ENCODE data around the gene MORN5. TPM values are rescaled to one million over a fixed set of nuclear protein-coding genes. Genes with fewer than 3 reads are reported as not detected.
A peak's percentile ranks its signal among the peaks of the same experiment; 100 is the strongest.

MORN5 gene
- total and polyA plus RNA-seq, 9 of the 15 experiments (the other 6 are each of a cell fraction or from before 2014, with no cell fraction given): not detected

DNA sequence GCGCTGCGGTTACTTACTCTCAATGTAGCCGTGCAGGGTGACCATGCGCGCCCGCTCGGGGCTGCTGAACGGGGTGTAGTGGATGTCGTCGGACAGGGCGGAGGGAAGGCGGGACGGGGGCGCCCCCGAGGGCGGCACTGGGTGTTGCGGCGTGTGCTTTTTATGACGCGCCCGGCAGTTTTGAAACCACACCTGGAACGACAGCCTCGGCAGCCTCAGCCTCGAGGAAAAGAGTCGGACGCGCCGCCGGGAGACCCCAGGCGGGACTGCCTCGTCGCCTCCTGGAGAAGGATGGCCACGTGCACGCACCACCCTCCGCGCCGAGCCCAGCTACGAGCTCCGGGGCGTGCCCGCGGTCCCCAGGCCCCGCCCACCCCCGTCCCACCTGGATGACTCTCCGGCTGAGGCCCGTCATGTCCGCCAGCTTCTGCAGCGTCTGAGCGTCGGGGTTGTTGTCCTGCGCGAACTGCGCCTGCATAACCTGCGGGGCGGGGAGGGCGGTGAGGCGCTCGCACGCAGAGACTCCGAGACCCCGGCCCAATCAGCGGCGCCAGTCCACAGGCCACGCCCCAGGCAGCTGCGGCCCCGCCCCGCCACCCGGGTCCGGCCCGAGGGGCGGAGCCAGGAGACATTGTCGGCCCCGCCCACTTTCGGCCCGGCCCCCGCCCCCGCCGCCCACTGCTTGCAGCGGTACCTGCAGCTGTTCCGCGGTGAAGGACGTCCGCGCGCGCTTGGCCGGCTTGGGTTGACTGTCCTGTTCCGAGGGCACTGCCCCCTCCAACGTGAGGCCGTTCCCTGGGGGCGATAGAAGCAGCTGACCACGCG, 54.1 kb downstream of the MORN5 start (continued):
- TF ChIP-seq TAF9B (IDR thresholded peaks at IDR 0.05; ENCODE audit: partially characterized antibody): no peak
- no peak for TF ChIP-seq CTCFL (IDR thresholded peaks at IDR 0.05; ENCODE audit: borderline replicate concordance, insufficient read depth, low read depth, low read length, poor library complexity, severe bottlenecking)
- no peak for TF ChIP-seq SAFB (IDR thresholded peaks at IDR 0.05; ENCODE audit: borderline replicate concordance, low read depth, low read length)
- TF ChIP-seq BRD9 (IDR thresholded peaks at IDR 0.05; ENCODE audit: low read depth, partially characterized antibody): no peak
- TF ChIP-seq, protein P1, sequence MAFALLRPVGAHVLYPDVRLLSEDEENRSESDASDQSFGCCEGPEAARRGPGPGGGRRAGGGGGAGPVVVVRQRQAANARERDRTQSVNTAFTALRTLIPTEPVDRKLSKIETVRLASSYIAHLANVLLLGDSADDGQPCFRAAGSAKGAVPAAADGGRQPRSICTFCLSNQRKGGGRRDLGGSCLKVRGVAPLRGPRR (CRISPR knock-in tag; IDR thresholded peaks at IDR 0.05): no peak
- TF ChIP-seq PTRF (tag; IDR thresholded peaks at IDR 0.05): no peak
- TF ChIP-seq KDM2B (CRISPR knock-in tag; IDR thresholded peaks at IDR 0.05): no peak
- TF ChIP-seq PHB2 (IDR thresholded peaks at IDR 0.05; ENCODE audit: low read depth): no peak
- TF ChIP-seq SETDB1 (IDR thresholded peaks at IDR 0.05; ENCODE audit: low read length): no peak
- TF ChIP-seq, protein P2, sequence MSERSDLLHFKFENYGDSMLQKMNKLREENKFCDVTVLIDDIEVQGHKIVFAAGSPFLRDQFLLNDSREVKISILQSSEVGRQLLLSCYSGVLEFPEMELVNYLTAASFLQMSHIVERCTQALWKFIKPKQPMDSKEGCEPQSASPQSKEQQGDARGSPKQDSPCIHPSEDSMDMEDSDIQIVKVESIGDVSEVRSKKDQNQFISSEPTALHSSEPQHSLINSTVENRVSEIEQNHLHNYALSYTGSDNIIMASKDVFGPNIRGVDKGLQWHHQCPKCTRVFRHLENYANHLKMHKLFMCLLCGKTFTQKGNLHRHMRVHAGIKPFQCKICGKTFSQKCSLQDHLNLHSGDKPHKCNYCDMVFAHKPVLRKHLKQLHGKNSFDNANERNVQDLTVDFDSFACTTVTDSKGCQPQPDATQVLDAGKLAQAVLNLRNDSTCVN (CRISPR knock-in tag; IDR thresholded peaks at IDR 0.05): no peak
- TF ChIP-seq, protein P3, sequence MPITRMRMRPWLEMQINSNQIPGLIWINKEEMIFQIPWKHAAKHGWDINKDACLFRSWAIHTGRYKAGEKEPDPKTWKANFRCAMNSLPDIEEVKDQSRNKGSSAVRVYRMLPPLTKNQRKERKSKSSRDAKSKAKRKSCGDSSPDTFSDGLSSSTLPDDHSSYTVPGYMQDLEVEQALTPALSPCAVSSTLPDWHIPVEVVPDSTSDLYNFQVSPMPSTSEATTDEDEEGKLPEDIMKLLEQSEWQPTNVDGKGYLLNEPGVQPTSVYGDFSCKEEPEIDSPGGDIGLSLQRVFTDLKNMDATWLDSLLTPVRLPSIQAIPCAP (CRISPR knock-in tag; IDR thresholded peaks at IDR 0.05; ENCODE audit: borderline replicate concordance): no peak; the same call in 1 of the 2 replicates
- no peak for TF ChIP-seq THRA (IDR thresholded peaks at IDR 0.05)
- TF ChIP-seq FOXP1 (CRISPR knock-in tag; IDR thresholded peaks at IDR 0.05): peak; percentile 12; the same call in 1 of the 2 replicates
- TF ChIP-seq NFE2 (IDR thresholded peaks at IDR 0.05; ENCODE audit: low read depth): no peak
- TF ChIP-seq, protein P4, sequence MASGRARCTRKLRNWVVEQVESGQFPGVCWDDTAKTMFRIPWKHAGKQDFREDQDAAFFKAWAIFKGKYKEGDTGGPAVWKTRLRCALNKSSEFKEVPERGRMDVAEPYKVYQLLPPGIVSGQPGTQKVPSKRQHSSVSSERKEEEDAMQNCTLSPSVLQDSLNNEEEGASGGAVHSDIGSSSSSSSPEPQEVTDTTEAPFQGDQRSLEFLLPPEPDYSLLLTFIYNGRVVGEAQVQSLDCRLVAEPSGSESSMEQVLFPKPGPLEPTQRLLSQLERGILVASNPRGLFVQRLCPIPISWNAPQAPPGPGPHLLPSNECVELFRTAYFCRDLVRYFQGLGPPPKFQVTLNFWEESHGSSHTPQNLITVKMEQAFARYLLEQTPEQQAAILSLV (tag; IDR thresholded peaks at IDR 0.05): no peak
- TF ChIP-seq FOXK2 (conservative IDR thresholded peaks at IDR 0.05 in 1 of 2, IDR thresholded peaks at IDR 0.05 in 1 of 2; ENCODE audit: low read depth in 2 of 2): peak; percentile 61 to 66; a peak in 3 of 4 replicates
- 0 out of 2 replicates have a peak, but pooled peaks have one; percentile 16 for TF ChIP-seq XRCC5 (IDR thresholded peaks at IDR 0.05; ENCODE audit: low read depth, low read length)
- TF ChIP-seq POLR2A (conservative IDR thresholded peaks at IDR 0.05): no peak; the same call in 1 of the 2 replicates
- no peak for TF ChIP-seq OTX1 (CRISPR knock-in tag; IDR thresholded peaks at IDR 0.05)

All from K562 (cell line).